ENCODE data around the gene HTRA3. TPM values are rescaled to one million over a fixed set of nuclear protein-coding genes. Genes with fewer than 3 reads are reported as not detected.

The HTRA3 gene
- total RNA-seq, 2 donors from 2014 or later = 6.0 to 18.9 TPM

- no peaks in the 10 kb centered on the region for H3K9me3 ChIP-seq
- DNase-seq (ENCODE audit: low spot score) = no peak
- intact Hi-C loops (cut with DNase I) = no loop called here
- peaks cover 20% of the 10 kb centered on the region for H3K4me1 ChIP-seq (replicated peaks)
- 88% methylated on average over 24 of the region's 25 CpGs for WGBS
- TF ChIP-seq POLR2A (IDR thresholded peaks at IDR 0.05) (no peak), CTCF (IDR thresholded peaks at IDR 0.05) (no peak), POLR2AphosphoS5 (IDR thresholded peaks at IDR 0.05) (no peak)
- H3K36me3 ChIP-seq = no peaks in the 10 kb centered on the region
- H3K4me3 ChIP-seq = no peak overlapping the region
- H3K27me3 ChIP-seq (replicated peaks; ENCODE audit: insufficient read depth) = no peaks in the 10 kb centered on the region
- H3K27ac ChIP-seq = no peak overlapping the region
These were observed 10.8 kb downstream of the HTRA3 start for GRCh38 chr4:8280158-8280875.

- 90% methylated on average over 15 of the region's 15 CpGs for WGBS
- Histone ChIP-seq H3K36me3 (no peaks in the 10 kb centered on the region), H3K9me3 (no peaks in the 10 kb centered on the region), H3K27ac (peak overlapping the region in 1 of 2 donors; percentile 19), H3K4me3 (no peak overlapping the region), H3K4me1 (replicated peaks) (peaks cover 13% of the 10 kb centered on the region), H3K27me3 (replicated peaks; ENCODE audit: insufficient read depth) (no peaks in the 10 kb centered on the region)
- no peak for TF ChIP-seq POLR2AphosphoS5 (IDR thresholded peaks at IDR 0.05)
- TF ChIP-seq CTCF (IDR thresholded peaks at IDR 0.05) = no peak
- TF ChIP-seq POLR2A (IDR thresholded peaks at IDR 0.05) = no peak
- no peak for DNase-seq (ENCODE audit: low spot score)
- intact Hi-C loops (cut with DNase I) = no loop called here
These were observed 11.4 kb downstream of the HTRA3 start for GRCh38 chr4:8280876-8281440.

- H3K27ac ChIP-seq = peak overlapping the region in 1 of 2 donors; percentile 19
These were observed 12.1 kb downstream of the HTRA3 start for GRCh38 chr4:8281519-8282133.

GRCh38 chr4:8282134-8282641 lies 12.6 kb downstream of the HTRA3 start:
- H3K4me1 ChIP-seq (replicated peaks) = peaks cover 5% of the 10 kb centered on the region
- intact Hi-C loops (cut with DNase I) = no loop called here
- no peak for DNase-seq (ENCODE audit: low spot score)
- H3K27ac ChIP-seq = peak overlapping the region in 1 of 2 donors; percentile 19
- TF ChIP-seq POLR2A (IDR thresholded peaks at IDR 0.05) = no peak
- TF ChIP-seq CTCF (IDR thresholded peaks at IDR 0.05) = no peak
- TF ChIP-seq POLR2AphosphoS5 (IDR thresholded peaks at IDR 0.05) = no peak
- no peaks in the 10 kb centered on the region for H3K36me3 ChIP-seq
- H3K9me3 ChIP-seq = no peaks in the 10 kb centered on the region
- H3K4me3 ChIP-seq = no peak overlapping the region
- 93% methylated on average over 14 of the region's 14 CpGs for WGBS
- H3K27me3 ChIP-seq (replicated peaks; ENCODE audit: insufficient read depth) = no peaks in the 10 kb centered on the region

More at GRCh38 chr4:8281519-8282133, 12.1 kb downstream of the HTRA3 start:
- no peak for DNase-seq (ENCODE audit: low spot score)
- 49% methylated on average over 13 of the region's 19 CpGs for WGBS
- H3K4me3 ChIP-seq = no peak overlapping the region
- intact Hi-C loops (cut with DNase I) = no loop called here
- H3K4me1 ChIP-seq (replicated peaks) = peaks cover 8% of the 10 kb centered on the region
- H3K36me3 ChIP-seq = no peaks in the 10 kb centered on the region
- TF ChIP-seq POLR2A (IDR thresholded peaks at IDR 0.05) (no peak), POLR2AphosphoS5 (IDR thresholded peaks at IDR 0.05) (peak; percentile 39)
- no peaks in the 10 kb centered on the region for H3K27me3 ChIP-seq (replicated peaks; ENCODE audit: insufficient read depth)
- no peaks in the 10 kb centered on the region for H3K9me3 ChIP-seq

- peaks cover 5% of the 10 kb centered on the region for H3K4me1 ChIP-seq (replicated peaks)
- TF ChIP-seq POLR2A (IDR thresholded peaks at IDR 0.05) (no peak), POLR2AphosphoS5 (IDR thresholded peaks at IDR 0.05) (no peak), CTCF (IDR thresholded peaks at IDR 0.05) (no peak)
- H3K27ac ChIP-seq = no peak overlapping the region
- H3K27me3 ChIP-seq (replicated peaks; ENCODE audit: insufficient read depth) = no peaks in the 10 kb centered on the region
- intact Hi-C loops (cut with DNase I) = no loop called here
- no peak for DNase-seq (ENCODE audit: low spot score)
- WGBS = 94% methylated on average over 14 of the region's 14 CpGs
- no peaks in the 10 kb centered on the region for H3K9me3 ChIP-seq
- no peaks in the 10 kb centered on the region for H3K36me3 ChIP-seq
- H3K4me3 ChIP-seq = no peak overlapping the region
These were observed 13.2 kb downstream of the HTRA3 start for GRCh38 chr4:8282742-8283141.
